NCI-H2107 (cell line): ENCODE measurements around the gene LAD1.

Source experiments
- DNase-seq: peaks from one replicate; lab custom pipeline; 2025; lab: John Stamatoyannopoulos, UW

The LAD1 gene

GRCh38 chr1:201363467-201363866 is 35.7 kb downstream of the LAD1 start:
- no peak for DNase-seq

GRCh38 chr1:201362906-201363305 is 36.2 kb downstream of the LAD1 start:
- no peak for DNase-seq

GRCh38 chr1:201361652-201362504 is 37.2 kb downstream of the LAD1 start:
- no peak for DNase-seq

- DNase-seq, result no peak
These were observed 38.0 kb downstream of the LAD1 start for GRCh38 chr1:201360901-201361651.

GRCh38 chr1:201360486-201360885 is 38.6 kb downstream of the LAD1 start:
- DNase-seq, result no peak

GRCh38 chr1:201359873-201360210 is 39.3 kb downstream of the LAD1 start:
- DNase-seq, result no peak

GRCh38 chr1:201359031-201359872 is 39.9 kb downstream of the LAD1 start:
- DNase-seq, result no peak

- DNase-seq, result no peak
These were observed 40.5 kb downstream of the LAD1 start for GRCh38 chr1:201358596-201358995.

- no peak for DNase-seq
These were observed 41.3 kb downstream of the LAD1 start for GRCh38 chr1:201357636-201358348.

GRCh38 chr1:201357211-201357610 is 41.9 kb downstream of the LAD1 start:
- no peak for DNase-seq

GRCh38 chr1:201356701-201357100 is 42.4 kb downstream of the LAD1 start:
- DNase-seq, result no peak

GRCh38 chr1:201356236-201356635 is 42.9 kb downstream of the LAD1 start:
- DNase-seq, result no peak

GRCh38 chr1:201355471-201355870 is 43.7 kb downstream of the LAD1 start:
- DNase-seq, result no peak

- no peak for DNase-seq
These were observed 44.2 kb downstream of the LAD1 start for GRCh38 chr1:201354901-201355295.

- no peak for DNase-seq
These were observed 44.8 kb downstream of the LAD1 start for GRCh38 chr1:201354151-201354900.

GRCh38 chr1:201353186-201353940 is 45.8 kb downstream of the LAD1 start:
- no peak for DNase-seq

- DNase-seq, result no peak
These were observed 47.5 kb downstream of the LAD1 start for GRCh38 chr1:201351617-201352016.

- DNase-seq, result no peak
These were observed 48.2 kb downstream of the LAD1 start for GRCh38 chr1:201350884-201351283.

GRCh38 chr1:201350361-201350725 is 48.8 kb downstream of the LAD1 start:
- no peak for DNase-seq

- no peak for DNase-seq
These were observed 50.0 kb downstream of the LAD1 start for GRCh38 chr1:201349092-201349491.

- DNase-seq, result peak; percentile 31
These were observed 50.9 kb downstream of the LAD1 start for GRCh38 chr1:201348211-201348566.
